Activated CD8-positive, alpha-beta T cell treated with anti-CD3 and anti-CD28 coated beads for 36 hours (primary cell): ENCODE data around the gene LYPD6. TPM values are rescaled to one million over a fixed set of nuclear protein-coding genes. Genes with fewer than 3 reads are reported as not detected.

Experiments
- ATAC-seq: fragments of 200-7000 bp; cut with Tn5 transposase; one replicate; pipeline ENCODE4 v1.10.0; 2021; ENCODE audit warnings: mild to moderate bottlenecking, moderate library complexity
- CTCF ChIA-PET: fragments of 350-600 bp; sonication (Branson Sonifier 250); formaldehyde crosslinking; loops from one replicate; lab custom pipeline; 2021; ENCODE audit warnings: antibody characterized with exemption; lab: Charles Lee
- POLR2A ChIA-PET: fragments of 350-600 bp; sonication (Branson Sonifier 250); formaldehyde crosslinking; loops from one replicate; lab custom pipeline; 2021; ENCODE audit warnings: antibody characterized with exemption; lab: Charles Lee
- DNase-seq: peaks from one replicate; pipeline ENCODE4 v3.0.0-alpha.2; 2020
- H3K27ac Mint-ChIP-seq: one replicate; pipeline ENCODE4 v1.8.0; 2021; ENCODE audit warnings: mild to moderate bottlenecking, mixed read lengths
- H3K27me3 Mint-ChIP-seq: one replicate; pipeline ENCODE4 v1.8.0; 2021; ENCODE audit warnings: mixed read lengths
- H3K36me3 Mint-ChIP-seq: one replicate; pipeline ENCODE4 v1.8.0; 2021; ENCODE audit warnings: low read depth, mixed read lengths
- H3K4me1 Mint-ChIP-seq: one replicate; pipeline ENCODE4 v1.8.0; 2021; ENCODE audit warnings: low read depth, mixed read lengths
- H3K4me3 Mint-ChIP-seq: one replicate; pipeline ENCODE4 v1.8.0; 2021; ENCODE audit warnings: mild to moderate bottlenecking, moderate library complexity, mixed read lengths
- H3K9me3 Mint-ChIP-seq: one replicate; pipeline ENCODE4 v1.8.0; 2021; ENCODE audit warnings: mixed read lengths
- intact Hi-C: fragments of 100-400 bp; cut with micrococcal nuclease; formaldehyde crosslinking; loops from one replicate; pipeline ENCODE4 v1.10.0; 2022
- total RNA-seq, 2 experiments: library from RNA; stranded (reverse); gene quantifications; one replicate each; pipeline ENCODE4 v1.2.3, GENCODE V29; 2021
- TF ChIP-seq, protein P1 (sequence below): fragments of 200-600 bp; IDR thresholded peaks from one replicate; pipeline ENCODE4 v1.8.0; 2022; ENCODE audit warnings: antibody characterized with exemption, mild to moderate bottlenecking

Gene LYPD6
- total RNA-seq, 2 experiments from 2014 or later, result not detected

DNA sequence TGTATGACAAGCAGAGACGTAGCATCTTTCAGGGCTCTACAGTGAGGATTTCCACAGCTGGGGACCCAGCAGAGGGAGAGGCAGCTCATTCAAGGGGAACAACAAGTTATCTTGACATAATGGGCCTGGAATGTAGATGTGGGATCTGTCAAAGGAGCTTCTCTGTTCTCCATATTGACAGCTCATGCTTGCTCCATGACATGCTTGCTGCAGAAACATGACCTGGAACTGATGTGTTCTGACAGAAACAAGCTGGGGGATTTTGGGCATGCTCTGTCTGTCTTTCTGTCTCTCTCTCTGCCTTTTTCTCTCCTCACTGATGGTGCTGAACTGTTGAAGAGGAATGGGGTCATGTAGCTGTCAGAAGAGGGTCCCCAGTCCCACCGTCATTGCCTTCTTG, 177.6 kb downstream of the LYPD6 start:
- intact Hi-C loops, result no loop called here
- ChIA-PET CTCF (no interaction called here), POLR2A (no interaction called here)
- no peaks in the 10 kb centered on the region for H3K36me3 Mint-ChIP-seq
- H3K4me1 Mint-ChIP-seq, result no peaks in the 10 kb centered on the region
- no peaks in the 10 kb centered on the region for H3K9me3 Mint-ChIP-seq
- DNase-seq, result no peak
- no peak overlapping the region for H3K27ac Mint-ChIP-seq
- TF ChIP-seq, protein P1, sequence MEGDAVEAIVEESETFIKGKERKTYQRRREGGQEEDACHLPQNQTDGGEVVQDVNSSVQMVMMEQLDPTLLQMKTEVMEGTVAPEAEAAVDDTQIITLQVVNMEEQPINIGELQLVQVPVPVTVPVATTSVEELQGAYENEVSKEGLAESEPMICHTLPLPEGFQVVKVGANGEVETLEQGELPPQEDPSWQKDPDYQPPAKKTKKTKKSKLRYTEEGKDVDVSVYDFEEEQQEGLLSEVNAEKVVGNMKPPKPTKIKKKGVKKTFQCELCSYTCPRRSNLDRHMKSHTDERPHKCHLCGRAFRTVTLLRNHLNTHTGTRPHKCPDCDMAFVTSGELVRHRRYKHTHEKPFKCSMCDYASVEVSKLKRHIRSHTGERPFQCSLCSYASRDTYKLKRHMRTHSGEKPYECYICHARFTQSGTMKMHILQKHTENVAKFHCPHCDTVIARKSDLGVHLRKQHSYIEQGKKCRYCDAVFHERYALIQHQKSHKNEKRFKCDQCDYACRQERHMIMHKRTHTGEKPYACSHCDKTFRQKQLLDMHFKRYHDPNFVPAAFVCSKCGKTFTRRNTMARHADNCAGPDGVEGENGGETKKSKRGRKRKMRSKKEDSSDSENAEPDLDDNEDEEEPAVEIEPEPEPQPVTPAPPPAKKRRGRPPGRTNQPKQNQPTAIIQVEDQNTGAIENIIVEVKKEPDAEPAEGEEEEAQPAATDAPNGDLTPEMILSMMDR, result no peak
- ATAC-seq, result no peak
- peaks cover 15% of the 10 kb centered on the region for H3K27me3 Mint-ChIP-seq
- no peak overlapping the region for H3K4me3 Mint-ChIP-seq

DNA sequence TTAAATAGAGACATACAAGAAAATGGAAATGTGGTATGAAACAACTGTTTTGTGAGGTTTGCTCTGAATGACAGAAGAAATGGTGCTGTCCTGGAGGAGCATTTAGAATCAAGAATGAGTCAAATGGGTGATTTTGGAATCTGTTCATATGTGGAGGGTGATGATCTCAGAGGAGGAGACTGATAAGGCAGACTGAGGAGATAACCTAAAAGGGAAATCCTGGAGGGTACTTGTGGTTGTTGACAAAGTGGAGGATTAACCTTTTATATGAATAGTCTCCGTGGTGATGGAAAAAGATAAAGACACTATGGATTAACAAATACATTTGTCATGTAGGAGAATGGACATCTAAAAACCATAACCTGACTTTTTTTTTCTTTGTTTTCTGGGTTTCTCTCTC, 183.1 kb downstream of the LYPD6 start:
- DNase-seq, result no peak
- intact Hi-C loops, result no loop called here
- H3K9me3 Mint-ChIP-seq, result no peaks in the 10 kb centered on the region
- no peak overlapping the region for H3K27ac Mint-ChIP-seq
- TF ChIP-seq, protein P1, result no peak
- ChIA-PET POLR2A (no interaction called here), CTCF (no interaction called here)
- H3K4me3 Mint-ChIP-seq, result no peak overlapping the region
- no peaks in the 10 kb centered on the region for H3K36me3 Mint-ChIP-seq
- H3K4me1 Mint-ChIP-seq, result no peaks in the 10 kb centered on the region
- peaks cover 12% of the 10 kb centered on the region for H3K27me3 Mint-ChIP-seq
- no peak for ATAC-seq
